Neural progenitor cell (in vitro differentiated cells): Measurements from ENCODE around the gene PDGFRA.

Source experiments
- EZH2 ChIP-seq: fragments of 200-600 bp; sonication (generic); IDR thresholded peaks from 2 replicates; pipeline ENCODE4 v1.6.1; 2017; ENCODE audit warnings: antibody characterized with exemption, mild to moderate bottlenecking, moderate library complexity
- EZH2phosphoT487 ChIP-seq: fragments of 200-600 bp; sonication (generic); IDR thresholded peaks from 2 replicates; pipeline ENCODE4 v1.6.1; 2017; ENCODE audit warnings: antibody characterized with exemption
- TF ChIP-seq, protein P1 (sequence below): fragments of 200-600 bp; sonication (generic); IDR thresholded peaks from 2 replicates; pipeline ENCODE4 v1.5.1; 2017; ENCODE audit warnings: antibody characterized with exemption, mild to moderate bottlenecking

DNA sequence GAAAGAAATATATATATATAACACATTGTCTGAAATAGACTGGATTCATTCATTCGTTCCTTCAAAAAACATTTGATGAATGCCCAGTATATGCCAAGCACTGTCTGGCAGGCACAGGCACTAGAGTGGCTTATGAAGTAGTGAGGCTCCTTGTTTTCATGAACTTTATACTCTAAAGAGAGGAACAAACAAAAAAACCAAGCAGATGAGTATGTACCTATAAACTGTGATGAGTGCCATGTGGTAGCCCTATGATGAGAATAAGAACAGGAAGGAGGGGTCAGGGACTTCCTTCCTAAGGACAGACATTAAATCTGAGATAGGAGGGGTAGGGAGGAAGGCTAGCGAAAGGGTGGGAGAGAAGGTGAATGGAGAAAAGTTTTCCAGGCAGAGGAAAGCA is 19.5 kb upstream of the PDGFRA start:
- TF ChIP-seq EZH2phosphoT487 (no peak), EZH2 (no peak)
- TF ChIP-seq, protein P1, sequence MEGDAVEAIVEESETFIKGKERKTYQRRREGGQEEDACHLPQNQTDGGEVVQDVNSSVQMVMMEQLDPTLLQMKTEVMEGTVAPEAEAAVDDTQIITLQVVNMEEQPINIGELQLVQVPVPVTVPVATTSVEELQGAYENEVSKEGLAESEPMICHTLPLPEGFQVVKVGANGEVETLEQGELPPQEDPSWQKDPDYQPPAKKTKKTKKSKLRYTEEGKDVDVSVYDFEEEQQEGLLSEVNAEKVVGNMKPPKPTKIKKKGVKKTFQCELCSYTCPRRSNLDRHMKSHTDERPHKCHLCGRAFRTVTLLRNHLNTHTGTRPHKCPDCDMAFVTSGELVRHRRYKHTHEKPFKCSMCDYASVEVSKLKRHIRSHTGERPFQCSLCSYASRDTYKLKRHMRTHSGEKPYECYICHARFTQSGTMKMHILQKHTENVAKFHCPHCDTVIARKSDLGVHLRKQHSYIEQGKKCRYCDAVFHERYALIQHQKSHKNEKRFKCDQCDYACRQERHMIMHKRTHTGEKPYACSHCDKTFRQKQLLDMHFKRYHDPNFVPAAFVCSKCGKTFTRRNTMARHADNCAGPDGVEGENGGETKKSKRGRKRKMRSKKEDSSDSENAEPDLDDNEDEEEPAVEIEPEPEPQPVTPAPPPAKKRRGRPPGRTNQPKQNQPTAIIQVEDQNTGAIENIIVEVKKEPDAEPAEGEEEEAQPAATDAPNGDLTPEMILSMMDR: no peak
